NCI-H524 treated with DMSO at 0.1 percent for 48 hours (cell line): ENCODE data around the gene PRPSAP2.
"Not testable (repeated sequence)": the region's sequence is repeated elsewhere in the genome, so short reads cannot be mapped to it uniquely, and the experiment has no call there.

ENCODE experiments used
- DNase-seq: peaks from one replicate; lab custom pipeline; 2025; lab: John Stamatoyannopoulos, UW

PRPSAP2 gene

GRCh38 chr17:18889658-18890057 lies 31.7 kb downstream of the PRPSAP2 start:
- no peak for DNase-seq

- DNase-seq = no peak
Measured at GRCh38 chr17:18891541-18891940, 33.6 kb downstream of the PRPSAP2 start.

GRCh38 chr17:18896146-18896545 lies 38.2 kb downstream of the PRPSAP2 start:
- DNase-seq = no peak

GRCh38 chr17:18896947-18897346 lies 39.0 kb downstream of the PRPSAP2 start:
- DNase-seq = no peak

GRCh38 chr17:18904482-18904881 lies 46.6 kb downstream of the PRPSAP2 start:
- no peak for DNase-seq

- no peak for DNase-seq
Measured at GRCh38 chr17:18905226-18905625, 47.3 kb downstream of the PRPSAP2 start.

- DNase-seq = no peak
Measured at GRCh38 chr17:18910326-18910725, 52.4 kb downstream of the PRPSAP2 start.

- no peak for DNase-seq
Measured at GRCh38 chr17:18910881-18911280, 53.0 kb downstream of the PRPSAP2 start.

- DNase-seq = no peak
Measured at GRCh38 chr17:18916816-18917500, 59.0 kb downstream of the PRPSAP2 start.

- DNase-seq = no peak
Measured at GRCh38 chr17:18917506-18918032, 59.6 kb downstream of the PRPSAP2 start.

- no peak for DNase-seq
Measured at GRCh38 chr17:18919963-18920362, 62.0 kb downstream of the PRPSAP2 start.

GRCh38 chr17:18920911-18921441 lies 63.0 kb downstream of the PRPSAP2 start:
- no peak for DNase-seq

- no peak for DNase-seq
Measured at GRCh38 chr17:18921485-18921884, 63.6 kb downstream of the PRPSAP2 start.

- DNase-seq = no peak
Measured at GRCh38 chr17:18921912-18922451, 64.1 kb downstream of the PRPSAP2 start.

GRCh38 chr17:18922596-18922995 lies 64.7 kb downstream of the PRPSAP2 start:
- DNase-seq = not testable (repeated sequence)

GRCh38 chr17:18925187-18925586 lies 67.3 kb downstream of the PRPSAP2 start:
- DNase-seq = no peak

GRCh38 chr17:18928628-18929125 lies 70.7 kb downstream of the PRPSAP2 start:
- no peak for DNase-seq

- no peak for DNase-seq
Measured at GRCh38 chr17:18932360-18933055, 74.6 kb downstream of the PRPSAP2 start.

GRCh38 chr17:18933102-18934058 lies 75.4 kb downstream of the PRPSAP2 start:
- no peak for DNase-seq

- no peak for DNase-seq
Measured at GRCh38 chr17:18937981-18938691, 80.2 kb downstream of the PRPSAP2 start.

- DNase-seq = no peak
Measured at GRCh38 chr17:18938692-18939023, 80.7 kb downstream of the PRPSAP2 start.
